Right ventricle myocardium superior (tissue), 1 donor: Measurements from ENCODE around the gene ANKS1B. TPM values are rescaled to one million over a fixed set of nuclear protein-coding genes. Genes with fewer than 3 reads are reported as not detected.

Source experiments
- ATAC-seq: fragments of 200-7000 bp; cut with Tn5 transposase; one replicate; pipeline ENCODE4 v1.9.1; 2020; ENCODE audit warnings: mild to moderate bottlenecking; ENCODE audit not compliant: poor library complexity
- DNase-seq: peaks from one replicate; pipeline ENCODE4 v3.0.0-alpha.2; 2020
- intact Hi-C: fragments of 100-400 bp; cut with DNase I; formaldehyde crosslinking; loops from one replicate; pipeline ENCODE4 v1.11.2; 2022
- total RNA-seq: library from RNA; stranded (reverse); fragmentation: NEBNext Ultra II Directional; extraction: Animal tissue kit (Norgen Biotek cat#: 25700); gene quantifications from one replicate; pipeline ENCODE4 v1.2.1, GENCODE V29; 2021
- donor health status: DM: no; HTN: yes; CAD: no; lungs with severe emphysema.

ANKS1B gene
- total RNA-seq, 1 donor from 2014 or later, result 1.2 TPM

GRCh38 chr12:98709022-98709421 is 1275.7 kb downstream of the ANKS1B start:
- DNase-seq (no peak), ATAC-seq (no peak)
- intact Hi-C loops, result loop anchor here (10.0 kb wide), 1 partner anchor 286 kb away; no protein-coding TSS in a partner anchor

GRCh38 chr12:98701166-98701565 is 1283.6 kb downstream of the ANKS1B start:
- intact Hi-C loops, result loop anchor here (10.0 kb wide), 1 partner anchor 294 kb away; no protein-coding TSS in a partner anchor
- DNase-seq (no peak), ATAC-seq (no peak)

GRCh38 chr12:98699586-98699985 is 1285.2 kb downstream of the ANKS1B start:
- intact Hi-C loops, result no loop called here
- ATAC-seq (peak; percentile 88), DNase-seq (no peak)

- peak; percentile 94 for ATAC-seq
- peak; percentile 58 for DNase-seq
- intact Hi-C loops, result no loop called here
These were observed 1285.9 kb downstream of the ANKS1B start for GRCh38 chr12:98698603-98699463.

- DNase-seq (no peak), ATAC-seq (no peak)
- intact Hi-C loops, result no loop called here
These were observed 1287.5 kb downstream of the ANKS1B start for GRCh38 chr12:98697209-98697608.

GRCh38 chr12:98696036-98696646 is 1288.6 kb downstream of the ANKS1B start:
- intact Hi-C loops, result no loop called here
- no peak for ATAC-seq
- DNase-seq, result no peak

GRCh38 chr12:98691351-98691750 is 1293.4 kb downstream of the ANKS1B start:
- DNase-seq (no peak), ATAC-seq (no peak)
- intact Hi-C loops, result no loop called here

- intact Hi-C loops, result no loop called here
- DNase-seq (no peak), ATAC-seq (no peak)
These were observed 1298.1 kb downstream of the ANKS1B start for GRCh38 chr12:98686603-98687002.

Other genes starting within 250 kb of the ANKS1B start
- gene BLTP3B, start 157.9 kb upstream of the ANKS1B start, total RNA-seq, result 9.3 TPM
- gene ACTR6, start 215.9 kb upstream of the ANKS1B start, total RNA-seq, result 18.7 TPM